SJSA1 (cell line): ENCODE measurements around the gene ABCF2. TPM values are rescaled to one million over a fixed set of nuclear protein-coding genes. Genes with fewer than 3 reads are reported as not detected.

Source experiments
- DNase-seq, 2 experiments: peaks; one replicate each; pipeline ENCODE4 v3.0.0-alpha.2; 2015 to 2020; ENCODE audit warnings: low spot score in 2 of 2, low read depth in 1 of 2
- H3K27ac ChIP-seq: fragments of 250-450 bp; sonication (Bioruptor Pico); 2 replicates; pipeline ENCODE4 v1.5.1; 2020; ENCODE audit warnings: mild to moderate bottlenecking, moderate library complexity
- H3K27me3 ChIP-seq: fragments of 250-450 bp; sonication (Bioruptor Pico); replicated peaks from 2 replicates; pipeline ENCODE4 v1.5.1; 2020; ENCODE audit warnings: mild to moderate bottlenecking, moderate library complexity
- H3K36me3 ChIP-seq: fragments of 250-450 bp; sonication (Bioruptor Pico); 2 replicates; pipeline ENCODE4 v1.5.1; 2020; ENCODE audit warnings: mild to moderate bottlenecking
- H3K4me1 ChIP-seq: fragments of 250-450 bp; sonication (Bioruptor Pico); replicated peaks from 2 replicates; pipeline ENCODE4 v1.6.1; 2021; ENCODE audit warnings: mild to moderate bottlenecking
- H3K4me3 ChIP-seq: fragments of 250-450 bp; sonication (Bioruptor Pico); 2 replicates; pipeline ENCODE4 v1.5.1; 2020; ENCODE audit warnings: mild to moderate bottlenecking
- H3K9me3 ChIP-seq: fragments of 250-450 bp; sonication (Bioruptor Pico); replicated peaks from 2 replicates; pipeline ENCODE4 v1.5.1; 2020; ENCODE audit warnings: mild to moderate bottlenecking
- total RNA-seq: library from RNA; depleted of rRNA; stranded (reverse); fragments of >200 nt; shearing (Covaris generic); gene quantifications from 2 replicates; pipeline ENCODE4 v1.2.3, GENCODE V29; 2014; rRNA removed

Gene ABCF2
- total RNA-seq, 1 experiment from 2014 or later: 72.6 TPM

GRCh38 chr7:151167197-151167961 is 59.6 kb downstream of the ABCF2 start, which contains the start of gene GBX1:
Gene GBX1, minus strand, starts transcription at chr7:151167694. Its CDS starts 146 bp downstream, at chr7:151167548.
- Histone ChIP-seq H3K4me1 (peaks cover 15% of the 10 kb centered on the region), H3K4me3 (peak within 1 kb of the TSS; percentile 9; the same call in 1 of the 2 replicates), H3K9me3 (peaks cover 4% of the 10 kb centered on the region), H3K27me3 (peaks cover 81% of the 10 kb centered on the region), H3K36me3 (no peaks in the 10 kb centered on the region), H3K27ac (no peak within 1 kb of the TSS)
- no peak for DNase-seq

DNA sequence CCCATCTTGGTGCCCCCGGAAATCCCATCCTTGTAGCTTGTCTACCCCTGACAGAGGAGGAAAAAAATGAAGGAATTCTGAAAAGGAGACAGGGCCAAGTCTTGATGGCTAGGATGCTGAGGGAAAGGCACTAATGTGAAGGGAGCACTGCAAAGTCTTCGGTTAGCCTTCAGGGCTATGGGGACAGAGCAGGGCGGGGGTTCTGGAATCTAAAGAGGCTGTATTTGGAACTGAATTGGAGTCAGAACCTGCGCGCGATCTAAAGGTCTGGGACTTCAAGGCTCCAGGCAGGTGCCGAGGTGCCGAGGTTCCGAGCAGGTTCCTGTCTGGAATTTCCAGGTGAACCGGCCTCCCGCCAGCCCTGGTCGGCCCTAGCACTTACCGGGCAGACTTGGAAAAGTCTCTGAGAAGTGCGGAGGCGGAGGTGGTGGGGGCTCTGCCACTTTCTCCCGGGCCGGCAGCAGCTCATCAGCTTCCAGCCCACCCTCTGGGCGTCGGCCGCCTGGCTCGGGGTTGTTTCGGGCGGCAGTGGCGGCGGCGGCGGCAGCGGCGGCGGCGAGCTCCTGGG is 60.3 kb downstream of the ABCF2 start:
- no peak overlapping the region for H3K27ac ChIP-seq
- peaks cover 84% of the 10 kb centered on the region for H3K27me3 ChIP-seq
- no peak overlapping the region for H3K4me3 ChIP-seq
- no peaks in the 10 kb centered on the region for H3K36me3 ChIP-seq
- peaks cover 3% of the 10 kb centered on the region; the same call in 1 of the 2 replicates for H3K9me3 ChIP-seq
- peaks cover 15% of the 10 kb centered on the region for H3K4me1 ChIP-seq
- no peak for DNase-seq

Other genes with a start within 250 kb of the ABCF2 start
- not detected in 2 replicates for gene KCNH2, start 248.9 kb downstream of the ABCF2 start, total RNA-seq
- not detected in 2 replicates for gene NOS3, start 236.2 kb downstream of the ABCF2 start, total RNA-seq
- not detected in 2 replicates for gene ATG9B, start 202.7 kb downstream of the ABCF2 start, total RNA-seq
- gene ABCB8, start 198.8 kb downstream of the ABCF2 start, total RNA-seq: 24.6 and 38.2 TPM in 2 replicates
- gene ASIC3, start 178.7 kb downstream of the ABCF2 start, total RNA-seq: not detected in 2 replicates
- gene CDK5, start 169.3 kb downstream of the ABCF2 start, total RNA-seq: 23.7 and 29.3 TPM in 2 replicates
- gene SLC4A2, start 167.6 kb downstream of the ABCF2 start, total RNA-seq: 95.5 and 100 TPM in 2 replicates
- gene FASTK, start 146.4 kb downstream of the ABCF2 start, total RNA-seq: 104 and 120 TPM in 2 replicates
- 32.5 and 34.5 TPM in 2 replicates for gene TMUB1, start 143.7 kb downstream of the ABCF2 start, total RNA-seq
- 19.9 and 36.6 TPM in 2 replicates for gene AGAP3, start 140.7 kb downstream of the ABCF2 start, total RNA-seq
- not detected in 2 replicates for gene GBX1, start 59.5 kb downstream of the ABCF2 start, total RNA-seq
- not detected in 2 replicates for gene ASB10, start 40.0 kb downstream of the ABCF2 start, total RNA-seq
- gene H2BK1, start 16.7 kb downstream of the ABCF2 start, total RNA-seq: not detected in 2 replicates
- gene CHPF2, start 5.3 kb upstream of the ABCF2 start, total RNA-seq: 50.1 and 68.1 TPM in 2 replicates
- 20.9 and 22.6 TPM in 2 replicates for gene SMARCD3, start 21.5 kb upstream of the ABCF2 start, total RNA-seq
- gene NUB1, start 114.6 kb upstream of the ABCF2 start, total RNA-seq: 50.6 and 50.7 TPM in 2 replicates
- 0.39 and 0.72 TPM in 2 replicates for gene WDR86, start 182.8 kb upstream of the ABCF2 start, total RNA-seq
- gene CRYGN, start 212.9 kb upstream of the ABCF2 start, total RNA-seq: not detected in 2 replicates